GM18499 (cell line): ENCODE results near the gene FKBP5.
"Not testable (repeated sequence)": the region's sequence is repeated elsewhere in the genome, so short reads cannot be mapped to it uniquely, and the experiment has no call there.

Experiments used
- ATAC-seq: cut with Tn5 transposase; IDR thresholded peaks from one replicate; pipeline ENCODE4 v1.9.1; 2021; ENCODE audit warnings: moderate number of reproducible peaks; ENCODE audit not compliant: insufficient read depth, unreplicated experiment

The FKBP5 gene

GRCh38 chr6:35596448-35597442 is 92.0 kb downstream of the FKBP5 start:
- no peak for ATAC-seq

- no peak for ATAC-seq
These were observed 94.1 kb downstream of the FKBP5 start for GRCh38 chr6:35594503-35595186.

- ATAC-seq: no peak
These were observed 96.5 kb downstream of the FKBP5 start for GRCh38 chr6:35592178-35592577.

DNA sequence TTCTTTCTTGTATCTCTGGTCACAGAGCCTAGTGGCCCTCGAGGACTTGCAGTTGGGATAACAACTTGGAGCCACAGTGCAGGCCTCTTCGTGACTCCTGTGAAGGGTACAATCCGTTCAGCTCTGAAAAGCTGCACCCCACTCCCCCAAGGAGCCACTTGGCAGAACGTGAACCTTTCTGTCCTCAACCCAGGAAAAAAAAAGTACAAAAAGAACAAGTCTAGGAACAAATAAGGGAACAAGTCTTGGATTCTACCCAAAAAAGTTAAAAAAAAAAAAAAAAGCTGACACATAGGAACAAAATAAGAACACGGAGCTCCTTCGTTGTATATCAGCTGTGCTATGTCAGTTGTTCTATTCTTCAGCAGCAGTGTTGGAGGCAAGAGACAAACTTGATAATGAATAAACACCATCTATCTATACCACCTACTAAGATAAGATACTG is 98.1 kb downstream of the FKBP5 start:
- ATAC-seq: no peak

DNA sequence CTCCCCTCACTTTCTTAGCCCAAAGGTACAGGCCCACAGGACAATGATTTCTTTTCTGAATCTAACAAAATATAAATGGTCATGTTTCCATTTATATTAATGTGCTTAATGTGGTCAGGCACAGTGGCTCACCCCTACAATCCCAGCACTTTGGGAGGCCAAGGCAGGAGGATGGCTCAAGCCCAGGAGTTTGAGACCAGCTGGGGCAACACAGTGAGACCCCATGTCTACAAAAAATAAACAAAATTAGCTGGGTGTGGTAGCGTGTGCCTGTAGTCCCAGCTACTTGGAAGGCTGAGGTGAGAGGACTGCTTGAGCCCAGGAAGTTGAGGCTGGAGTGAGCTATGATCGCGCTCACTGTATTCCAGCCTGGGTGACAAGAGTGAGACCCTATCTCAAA is 98.8 kb downstream of the FKBP5 start:
- ATAC-seq: no peak

- ATAC-seq: no peak
These were observed 99.4 kb downstream of the FKBP5 start for GRCh38 chr6:35589201-35589739.

DNA sequence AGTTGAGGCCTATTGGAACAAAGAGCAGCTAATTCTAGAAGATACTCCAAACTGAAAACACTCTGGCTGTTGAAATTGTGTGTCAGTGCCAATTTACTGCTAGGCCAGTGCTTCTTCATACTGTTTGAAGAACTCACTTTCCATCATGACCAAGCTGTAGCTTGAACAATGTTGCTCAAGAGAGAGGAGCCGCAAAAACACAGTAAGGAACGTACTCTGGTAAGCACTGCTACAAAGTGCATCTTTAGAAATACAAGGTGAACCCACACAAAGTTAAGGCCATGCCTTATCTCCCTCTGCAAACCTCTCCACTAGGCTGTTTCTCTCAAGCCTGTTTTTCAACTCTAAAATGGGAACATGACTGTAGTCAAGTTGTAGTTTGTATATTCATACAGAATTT is 101.5 kb downstream of the FKBP5 start:
- ATAC-seq: no peak

DNA sequence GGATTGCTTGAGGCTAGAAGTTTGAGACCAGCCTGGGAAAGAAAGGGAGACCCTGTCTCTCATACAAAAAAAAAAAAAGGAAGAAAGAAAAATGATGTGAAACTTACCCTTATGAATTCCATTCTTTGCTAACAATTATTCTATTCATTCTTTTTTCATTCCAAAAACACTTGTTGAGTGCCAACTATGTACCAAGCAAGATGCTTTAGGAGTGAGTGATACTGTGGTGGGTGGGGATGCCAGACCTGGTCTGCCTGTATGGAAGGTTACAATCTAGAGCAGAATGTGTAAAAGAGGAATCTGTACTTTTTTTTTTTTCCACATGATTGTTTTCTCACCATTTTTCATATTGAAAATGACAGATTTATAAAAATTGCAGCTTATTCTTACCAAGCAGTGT is 102.2 kb downstream of the FKBP5 start:
- no peak for ATAC-seq

- no peak for ATAC-seq
These were observed 103.1 kb downstream of the FKBP5 start for GRCh38 chr6:35585658-35586057.

- no peak for ATAC-seq
These were observed 104.6 kb downstream of the FKBP5 start for GRCh38 chr6:35583893-35584688.

GRCh38 chr6:35582315-35582714 is 106.4 kb downstream of the FKBP5 start:
- ATAC-seq: no peak

DNA sequence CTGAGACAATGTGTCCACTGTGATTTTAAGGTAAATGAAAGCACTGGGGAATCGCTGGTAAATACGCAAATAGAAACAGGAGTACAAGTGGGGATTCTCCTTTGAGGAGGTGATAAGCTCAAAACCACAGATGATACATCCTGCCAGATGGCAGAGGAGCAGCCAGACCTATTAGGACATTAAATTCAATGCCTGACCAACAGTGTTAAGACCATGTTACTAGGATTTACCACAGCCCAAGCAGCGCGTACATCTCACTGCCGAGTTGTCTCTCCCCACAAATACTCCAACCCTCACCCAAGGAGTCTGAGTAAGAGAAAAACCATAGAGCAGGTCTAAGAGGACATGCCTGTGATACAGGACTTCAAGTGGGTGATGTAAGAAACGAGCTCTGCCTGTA is 107.1 kb downstream of the FKBP5 start:
- ATAC-seq: no peak

- ATAC-seq: no peak
These were observed 107.9 kb downstream of the FKBP5 start for GRCh38 chr6:35580836-35581235.

DNA sequence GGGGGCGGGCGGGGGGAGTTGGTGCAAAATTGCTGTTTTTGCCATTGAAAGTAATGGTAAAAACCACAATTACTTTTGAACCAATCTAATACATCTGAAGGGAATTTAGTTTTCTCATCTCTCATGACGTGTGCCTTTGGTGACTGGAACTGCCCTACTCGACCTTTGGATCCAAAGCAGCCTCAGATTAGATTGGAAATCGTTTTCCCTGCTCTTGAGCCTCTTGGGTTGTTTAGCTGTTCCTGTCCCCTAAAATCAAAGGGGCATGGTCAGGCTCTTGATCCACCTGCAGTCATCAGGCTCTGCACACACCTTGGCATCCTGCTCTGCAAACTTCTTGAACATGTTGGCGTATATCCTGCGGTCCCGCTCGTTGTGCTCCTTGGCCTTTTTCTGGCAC is 112.0 kb downstream of the FKBP5 start:
- ATAC-seq: no peak

DNA sequence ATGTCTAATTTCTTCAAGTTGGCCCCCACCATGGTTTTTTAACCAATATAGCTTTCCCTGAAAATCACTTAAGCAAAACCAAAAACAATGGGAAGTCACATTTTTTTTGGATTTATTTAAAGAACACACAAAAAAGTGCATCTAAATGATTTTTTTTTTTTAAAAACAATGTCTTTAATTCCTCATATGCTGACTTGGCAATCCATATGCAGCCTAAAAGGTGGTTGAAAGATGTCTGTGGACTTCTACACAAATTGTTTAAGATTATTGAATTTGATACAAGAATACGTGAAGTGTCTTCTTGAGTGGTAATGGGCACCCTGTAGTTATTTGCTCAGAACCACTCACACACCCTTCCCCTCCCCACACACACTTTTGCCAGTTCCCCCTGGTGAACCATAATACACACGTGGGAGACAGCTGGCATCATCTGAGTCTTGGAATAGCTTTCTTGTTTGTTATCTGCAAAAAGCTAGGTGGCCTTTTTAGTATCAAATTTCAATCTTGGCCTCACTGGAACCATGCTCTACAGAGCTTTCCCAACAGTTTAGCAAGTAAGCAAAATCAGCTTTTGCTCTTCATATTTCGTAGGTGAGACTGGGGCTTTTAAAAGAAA is 115.1 kb downstream of the FKBP5 start:
- no peak for ATAC-seq

DNA sequence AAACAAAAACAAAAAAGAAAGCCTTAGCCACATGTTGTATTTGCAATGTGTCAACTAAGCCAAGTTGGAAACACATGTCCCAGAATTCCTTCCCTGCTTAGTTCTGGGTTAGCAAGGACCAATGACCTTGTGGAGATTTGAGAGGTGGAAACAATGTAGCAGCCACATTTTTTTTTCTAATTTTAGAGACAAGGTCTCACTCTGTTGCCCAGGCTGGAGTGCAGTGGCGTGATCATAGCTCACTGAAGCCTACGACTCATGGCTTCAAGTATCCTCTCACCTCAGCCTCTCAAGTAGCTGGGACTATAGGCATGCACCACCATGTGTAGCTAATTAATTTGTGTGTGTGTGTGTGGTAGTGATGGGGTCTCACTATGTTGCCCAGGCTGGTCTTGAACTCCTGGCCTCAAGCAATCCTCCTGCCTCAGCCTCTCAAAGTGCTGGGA is 117.8 kb downstream of the FKBP5 start:
- not testable (repeated sequence) for ATAC-seq

DNA sequence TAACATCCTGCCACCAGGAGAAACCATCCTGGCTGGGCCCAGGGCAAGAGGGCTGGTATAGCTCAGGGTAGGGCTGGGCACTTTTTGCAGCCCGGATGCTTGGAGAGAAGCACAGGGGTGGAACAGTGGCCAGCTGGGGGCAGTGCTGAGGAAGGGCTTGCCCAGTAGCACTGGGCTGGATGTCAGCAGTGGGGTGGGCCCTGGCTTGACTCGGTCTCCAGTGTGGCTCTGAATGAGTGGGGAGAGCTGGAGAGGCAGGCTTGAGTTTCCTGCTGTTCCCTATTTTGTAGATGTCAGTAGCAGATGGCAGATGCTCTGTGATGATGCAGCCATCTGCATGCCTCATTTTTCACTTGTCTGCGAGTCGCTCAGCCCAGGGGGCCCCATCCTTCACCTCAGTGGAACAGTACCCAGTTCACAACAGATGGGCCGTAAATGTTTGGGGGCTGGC is 119.7 kb downstream of the FKBP5 start:
- no peak for ATAC-seq

- no peak for ATAC-seq
These were observed 121.9 kb downstream of the FKBP5 start for GRCh38 chr6:35566794-35567193.

DNA sequence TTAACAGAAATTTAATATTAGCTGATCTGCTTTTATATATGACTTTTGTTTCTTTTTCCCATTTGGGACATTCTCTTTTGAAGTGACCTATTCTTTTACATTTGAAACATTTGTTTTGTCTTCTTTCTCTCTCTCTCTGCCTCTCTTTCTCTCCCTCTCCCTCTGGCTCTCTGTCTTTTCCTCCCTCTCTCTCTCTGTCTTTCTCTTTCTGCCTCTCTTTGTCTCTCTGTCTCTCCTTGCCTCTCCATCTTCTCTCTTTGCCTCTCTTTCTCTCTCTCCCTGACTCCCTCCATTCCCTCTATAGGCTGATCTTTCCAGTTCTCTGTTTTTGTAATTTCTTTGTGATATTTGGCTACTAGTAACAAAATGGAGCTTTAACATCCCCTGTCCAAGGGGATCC is 124.0 kb downstream of the FKBP5 start:
- no peak for ATAC-seq

GRCh38 chr6:35562060-35562459 is 126.7 kb downstream of the FKBP5 start:
- ATAC-seq: no peak
